Suppressor macrophage treated with lipopolysaccharide for 1 hour (primary cell): ENCODE results near the gene FAM83C.

ENCODE experiments used
- DNase-seq, 3 donors: peaks; one replicate each; pipeline ENCODE4 v3.0.0-alpha.2; 2020 to 2022

Gene FAM83C

GRCh38 chr20:35291654-35292503, at the start of gene FAM83C:
TSS of gene FAM83C (minus strand) at chr20:35292425. CDS start at chr20:35292304, 121 bp downstream.
- DNase-seq = no peak

- no peak for DNase-seq
Observed at GRCh38 chr20:35341366-35342028, 49.3 kb upstream of the FAM83C start.

- DNase-seq = no peak
Observed at GRCh38 chr20:35340436-35340835, 48.2 kb upstream of the FAM83C start.

DNA sequence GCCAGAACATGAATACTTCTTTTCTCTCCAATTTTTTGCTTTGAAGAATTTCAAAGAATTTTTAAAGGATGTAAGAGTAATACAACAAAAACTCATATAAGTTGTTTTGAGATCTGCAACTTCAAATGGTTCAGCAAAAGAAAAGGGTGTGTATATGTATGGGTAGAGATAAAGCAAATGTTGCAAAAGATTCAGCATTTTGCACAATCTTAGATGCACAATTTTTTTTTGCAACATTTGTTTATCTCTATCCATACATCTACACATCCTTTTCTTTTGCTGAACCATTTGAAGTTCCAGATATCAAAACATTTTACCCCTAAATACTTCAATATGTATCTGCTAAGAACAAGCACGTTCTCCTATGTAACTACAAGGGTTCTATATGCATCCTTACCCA, 47.4 kb upstream of the FAM83C start:
- no peak for DNase-seq

DNA sequence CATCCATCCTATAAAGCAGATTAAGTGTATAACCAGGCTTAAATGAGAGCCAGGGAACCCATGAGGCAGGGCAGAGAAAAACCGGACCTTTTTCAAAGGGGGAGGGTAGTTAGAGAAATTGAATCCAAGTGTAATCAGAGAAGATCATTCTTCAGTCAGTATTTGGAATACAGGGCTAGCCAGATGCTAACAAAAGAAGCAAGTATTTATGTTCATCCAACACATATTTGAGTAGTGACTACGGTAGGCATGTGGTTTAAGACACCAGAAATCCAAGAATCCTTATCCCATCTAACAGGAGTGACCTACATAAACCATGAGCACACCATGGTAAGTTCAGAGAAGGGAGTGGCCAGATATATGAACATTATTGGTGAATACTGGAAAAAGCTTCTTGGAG, 46.8 kb upstream of the FAM83C start:
- no peak for DNase-seq

GRCh38 chr20:35334311-35335101, 42.3 kb upstream of the FAM83C start:
- no peak for DNase-seq

GRCh38 chr20:35333606-35334005, 41.4 kb upstream of the FAM83C start:
- DNase-seq = no peak

DNA sequence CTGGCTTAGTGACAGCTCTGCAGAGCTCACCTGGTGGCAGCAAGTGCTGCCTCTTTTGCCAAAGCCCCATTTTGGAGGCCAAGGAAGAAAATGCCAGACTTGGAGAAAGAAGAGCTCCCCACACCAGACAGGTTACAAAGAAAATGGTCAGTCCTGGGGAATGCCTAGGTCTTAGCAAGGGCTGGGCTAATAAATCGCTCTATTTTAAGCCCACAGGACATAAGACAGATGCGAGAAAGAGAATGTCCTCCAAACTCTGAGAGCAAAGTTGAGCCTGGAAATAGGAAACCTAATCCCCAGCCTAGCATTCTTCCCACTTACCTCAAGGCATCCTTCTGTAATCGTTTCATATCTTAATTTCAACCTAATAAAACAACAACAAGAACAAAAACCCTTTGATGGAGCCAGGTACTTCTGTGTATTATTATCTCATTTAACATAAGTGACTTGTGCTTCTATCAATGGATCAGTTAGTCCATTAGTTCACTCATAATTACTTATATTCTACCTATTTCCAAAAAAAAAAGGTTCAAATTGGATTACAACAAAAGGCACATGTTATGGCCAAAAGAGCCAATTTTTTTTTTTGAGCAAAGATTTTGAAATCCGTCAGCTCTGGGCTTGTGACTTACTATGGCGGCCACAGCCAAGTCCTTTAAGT, 40.4 kb upstream of the FAM83C start:
- DNase-seq = no peak

DNA sequence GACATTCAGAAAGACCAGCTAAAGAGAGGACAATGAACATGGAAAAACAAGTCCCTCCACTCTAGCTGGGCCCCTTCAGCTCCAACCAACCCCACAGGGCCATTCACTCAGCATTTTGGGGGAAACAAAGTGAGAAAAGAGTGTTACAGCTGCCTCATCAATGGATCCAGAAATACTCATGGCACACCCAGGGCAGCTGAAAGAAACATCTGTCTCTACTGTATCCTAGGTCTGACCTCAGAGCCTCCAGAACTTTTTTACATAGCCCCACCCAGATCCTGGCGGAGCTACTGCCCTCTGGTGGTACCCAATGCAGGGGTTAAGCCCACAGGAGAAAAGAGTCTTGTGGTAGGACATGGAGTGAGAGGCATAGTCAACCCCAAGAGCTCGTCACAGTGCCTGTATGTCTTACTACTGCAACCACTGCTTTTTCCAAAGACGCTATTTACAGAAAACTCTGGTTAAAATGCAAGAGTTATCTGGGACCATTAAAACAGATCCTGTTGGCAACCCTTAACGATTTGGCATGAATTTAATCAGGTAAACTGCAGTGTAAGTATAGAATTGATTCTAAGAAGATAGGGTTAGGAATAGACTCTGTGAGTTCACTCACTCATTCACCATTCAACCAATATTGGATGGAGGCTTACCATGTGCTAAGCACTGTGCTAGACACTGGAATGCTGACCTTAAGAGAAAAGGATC, 37.4 kb upstream of the FAM83C start:
- peak; percentile 61 to 73 (median 62) for DNase-seq

DNA sequence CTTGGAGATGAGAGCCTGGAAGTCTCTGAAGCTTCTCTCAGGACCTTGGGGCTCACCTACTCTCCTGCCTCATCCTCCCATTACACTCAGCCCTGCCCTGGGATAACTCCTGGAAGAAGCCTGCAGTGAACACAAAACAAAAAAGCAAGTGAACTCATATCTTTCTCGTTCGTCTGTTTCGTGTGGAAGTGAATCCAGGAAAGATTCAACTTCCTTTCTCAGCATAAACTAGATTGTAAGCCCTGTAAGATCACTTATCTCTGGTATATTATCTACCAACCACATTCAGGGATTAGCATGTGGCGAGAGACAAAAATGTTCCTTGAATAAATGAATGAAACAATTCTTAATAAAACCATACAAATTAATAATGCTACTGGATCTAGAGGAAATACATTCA, 36.5 kb upstream of the FAM83C start:
- no peak for DNase-seq

DNA sequence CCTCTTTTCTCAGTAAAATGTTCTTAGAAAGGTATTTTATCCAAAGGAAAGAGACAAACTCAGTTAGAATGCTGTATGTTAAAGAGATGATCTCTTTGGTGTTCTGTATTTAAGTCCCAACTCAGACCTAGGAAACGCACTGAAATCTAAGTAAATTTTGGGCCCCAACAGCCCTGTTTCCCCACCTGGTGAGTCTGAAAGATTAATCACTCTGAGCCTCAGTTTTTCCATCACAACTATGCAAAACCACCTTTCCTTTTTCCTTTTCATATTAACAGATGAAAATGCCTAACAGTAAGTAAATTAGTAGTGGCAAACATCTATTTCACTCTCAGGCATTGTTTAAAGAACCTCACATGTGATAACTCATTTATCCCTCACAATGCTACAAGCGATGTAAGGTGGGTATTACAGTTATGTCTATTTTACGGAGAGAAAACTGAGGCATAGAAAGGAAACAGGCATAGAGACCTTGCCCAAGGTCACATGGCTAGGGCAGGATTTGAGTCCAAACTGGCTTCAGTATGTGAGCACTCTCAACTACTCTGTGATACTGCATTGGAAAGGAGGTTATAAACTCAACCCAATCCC, 36.0 kb upstream of the FAM83C start:
- no peak for DNase-seq

- peak; percentile 44 to 71 (median 67) for DNase-seq
Observed at GRCh38 chr20:35327074-35327976, 35.1 kb upstream of the FAM83C start.

DNA sequence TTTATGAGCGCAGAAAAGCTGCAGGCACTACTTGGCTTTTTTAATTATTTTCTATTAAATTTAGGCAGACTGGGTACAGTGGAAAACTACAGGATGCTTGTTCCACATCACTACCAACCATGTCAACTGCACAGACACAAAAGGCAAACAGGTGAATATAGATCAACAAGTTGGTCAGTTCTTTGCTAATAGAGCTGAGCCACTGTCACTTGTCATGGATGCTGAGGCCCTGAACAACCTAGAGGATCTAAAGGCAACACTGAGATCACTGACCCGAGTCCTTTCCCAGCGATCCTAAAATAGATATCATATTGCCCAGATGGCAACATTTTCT, 34.5 kb upstream of the FAM83C start:
- no peak for DNase-seq

DNA sequence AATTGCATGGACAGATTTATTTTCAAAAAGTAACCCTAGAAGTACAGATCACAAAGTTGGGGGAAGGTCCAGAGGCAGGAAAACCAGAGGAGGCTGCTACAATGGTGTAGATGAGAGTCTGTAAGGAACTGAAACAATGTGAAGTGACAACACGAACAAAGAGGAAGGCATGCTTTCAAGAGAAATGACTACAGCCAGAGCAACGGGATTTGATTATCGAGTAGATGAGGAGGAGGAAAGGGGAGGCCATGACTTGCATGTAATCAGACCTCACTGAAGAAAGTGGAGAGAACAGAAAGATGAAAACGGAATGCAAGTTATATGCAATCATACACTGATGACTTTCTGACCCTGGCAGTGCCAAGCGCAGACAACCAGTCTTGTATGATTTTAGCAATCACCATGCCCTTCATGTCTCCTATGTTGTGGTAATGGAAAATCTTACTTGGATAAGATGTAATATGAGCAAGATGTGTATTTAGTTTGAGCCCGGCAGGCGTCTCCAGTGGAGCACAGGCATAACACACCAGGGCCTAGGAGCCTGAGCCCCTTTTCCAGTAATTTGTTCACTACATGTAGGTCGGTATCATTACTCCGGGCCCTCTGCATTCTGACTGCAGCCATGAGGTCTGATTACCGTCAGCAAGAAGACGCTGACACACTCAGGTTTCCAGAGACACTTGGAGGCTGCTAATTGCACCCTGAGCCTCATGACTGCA, 34.0 kb upstream of the FAM83C start:
- DNase-seq = peak; percentile 53 to 67 (median 64)

GRCh38 chr20:35325401-35325800, 33.2 kb upstream of the FAM83C start:
- no peak for DNase-seq

GRCh38 chr20:35320396-35321126, 28.3 kb upstream of the FAM83C start:
- DNase-seq = no peak

GRCh38 chr20:35319871-35320197, 27.6 kb upstream of the FAM83C start:
- DNase-seq = no peak

DNA sequence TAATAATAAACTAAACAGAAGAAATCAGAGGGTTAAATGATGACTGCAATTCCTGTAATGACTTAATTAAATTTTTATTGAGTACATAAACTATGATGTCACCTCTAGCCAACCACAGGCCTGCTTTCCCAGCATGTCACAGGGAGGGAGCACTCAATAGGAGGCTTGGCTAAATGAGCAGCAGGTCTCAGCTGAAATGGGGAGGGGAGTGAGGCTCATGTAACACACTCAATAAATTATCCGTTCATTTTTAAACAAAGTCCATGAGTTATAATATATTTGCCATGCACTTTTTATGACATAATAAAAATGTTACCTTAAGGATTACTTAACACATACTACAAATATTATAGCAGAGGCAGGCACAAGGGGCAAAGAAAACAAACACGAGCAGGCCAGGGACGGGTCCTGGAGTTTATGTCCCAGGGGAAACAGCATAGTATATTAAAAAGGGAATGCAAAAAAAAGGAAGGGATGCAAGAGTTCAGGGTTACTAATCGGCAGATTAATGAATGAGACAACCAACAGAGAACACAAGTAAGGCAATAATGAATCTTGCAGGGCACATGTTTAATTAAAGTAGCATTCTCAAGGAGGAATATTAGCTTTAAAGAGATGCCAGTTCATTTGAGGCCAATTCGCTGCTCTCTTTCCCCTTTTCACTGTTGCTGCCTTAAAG, 27.1 kb upstream of the FAM83C start:
- DNase-seq = no peak
